Fibroblast of lung (primary cell): Measurements from ENCODE around the gene CISH. TPM values are rescaled to one million over a fixed set of nuclear protein-coding genes. Genes with fewer than 3 reads are reported as not detected.

Experiments used
- DNase-seq, 2 donors: peaks; one replicate each; pipeline versions ENCODE4 v3.0.0 to v3.0.0-alpha.2; 2010; ENCODE audit warnings: low read depth in 2 of 2
- H2AFZ ChIP-seq: 2 replicates; pipeline ENCODE4 v1.5.1; 2012; ENCODE audit warnings: low read length, control low read depth, inconsistent platforms
- H3K27ac ChIP-seq: 2 replicates; pipeline ENCODE4 v1.5.1; 2011; ENCODE audit warnings: low read length, control low read depth; ENCODE audit not compliant: insufficient read depth
- H3K27me3 ChIP-seq: 2 replicates; pipeline ENCODE4 v1.5.1; 2011; ENCODE audit warnings: mild to moderate bottlenecking, low read length; ENCODE audit not compliant: control insufficient read depth, insufficient read depth
- H3K36me3 ChIP-seq: 2 replicates; pipeline ENCODE4 v1.5.1; 2011; ENCODE audit warnings: low read length; ENCODE audit not compliant: control insufficient read depth, insufficient read depth
- H3K4me1 ChIP-seq: 2 replicates; pipeline ENCODE4 v1.5.1; 2011; ENCODE audit warnings: low read length; ENCODE audit not compliant: control insufficient read depth, insufficient read depth; ENCODE audit errors: extremely low read depth
- H3K4me2 ChIP-seq: 2 replicates; pipeline ENCODE4 v1.5.1; 2011; ENCODE audit warnings: low read length, control low read depth; ENCODE audit not compliant: insufficient read depth; ENCODE audit errors: extremely low read depth
- H3K4me3 ChIP-seq, 4 experiments: fragments of 200-600 bp in 1 of 4; sonication (generic) in 1 of 4; replicated peaks in 1 of 4; 2 replicates each; pipeline ENCODE4 v1.5.1; 2011 to 2016; ENCODE audit warnings: low read length in 4 of 4, low read depth in 3 of 4, mild to moderate bottlenecking in 3 of 4, control low read depth in 2 of 4, inconsistent platforms in 1 of 4, mixed read lengths in 1 of 4; ENCODE audit not compliant: insufficient read depth in 1 of 4; ENCODE audit errors: control extremely low read depth in 1 of 4
- H3K79me2 ChIP-seq: 2 replicates; pipeline ENCODE4 v1.5.1; 2012; ENCODE audit warnings: mild to moderate bottlenecking, low read length, inconsistent platforms; ENCODE audit not compliant: control insufficient read depth, insufficient read depth
- H3K9ac ChIP-seq: 2 replicates; pipeline ENCODE4 v1.5.1; 2011; ENCODE audit warnings: mild to moderate bottlenecking, low read length, control low read depth; ENCODE audit not compliant: insufficient read depth
- H3K9me3 ChIP-seq: 2 replicates; pipeline ENCODE4 v1.5.1; 2012; ENCODE audit warnings: low read depth, low read length; ENCODE audit not compliant: control insufficient read depth, insufficient read depth
- H4K20me1 ChIP-seq: 2 replicates; pipeline ENCODE4 v1.5.1; 2011; ENCODE audit warnings: low read length; ENCODE audit not compliant: control insufficient read depth, insufficient read depth; ENCODE audit errors: extremely low read depth
- CTCF ChIP-seq, 2 donors: IDR thresholded peaks in 1 of 2; conservative IDR thresholded peaks in 1 of 2; 1 replicate in 1 of 2; 2 replicates in 1 of 2; pipeline ENCODE4 v1.5.1; 2011 to 2012; ENCODE audit warnings: low read length in 2 of 2, control low read depth in 1 of 2, inconsistent platforms in 1 of 2, low read depth in 1 of 2, mild to moderate bottlenecking in 1 of 2
- EZH2 ChIP-seq: IDR thresholded peaks from 2 replicates; pipeline ENCODE4 v1.5.1; 2012; ENCODE audit warnings: low read length, control low read depth, mild to moderate bottlenecking; ENCODE audit errors: missing control alignments
- polyA plus RNA-seq, 2 donors: library from polyadenylated mRNA; depleted of rRNA in 1 of 2; stranded (reverse) in 1 of 2; unstranded in 1 of 2; fragments of >200 nt; gene quantifications; 2 replicates each; pipeline ENCODE4 v1.2.1, GENCODE V29; 2011 to 2012; ENCODE audit warnings: missing spikeins in 1 of 2
- total RNA-seq: library from RNA; depleted of rRNA; stranded (reverse); fragments of >200 nt; gene quantifications from 2 replicates; pipeline ENCODE4 v1.2.1, GENCODE V29; 2014

The CISH gene
- total and polyA plus RNA-seq, 2 donors (not counting 1 experiment from before 2014, with no cell fraction given): 0.99 to 1.9 TPM

GRCh38 chr3:50599716-50600118 is 11.9 kb downstream of the CISH start:
- no peak overlapping the region for H3K4me3 ChIP-seq
- H3K79me2 ChIP-seq: no peaks in the 10 kb centered on the region
- H3K4me1 ChIP-seq: peaks cover 22% of the 10 kb centered on the region
- H3K4me2 ChIP-seq: no peak overlapping the region
- TF ChIP-seq CTCF (conservative IDR thresholded peaks at IDR 0.05 in 1 of 2, IDR thresholded peaks at IDR 0.05 in 1 of 2; ENCODE audit: low read depth in 1 of 2, low read length in 2 of 2): no peak
- TF ChIP-seq EZH2: no peak
- no peaks in the 10 kb centered on the region for H3K9me3 ChIP-seq
- H3K9ac ChIP-seq: no peak overlapping the region
- no peak overlapping the region for H3K27ac ChIP-seq
- H4K20me1 ChIP-seq: no peaks in the 10 kb centered on the region
- no peak for DNase-seq
- H3K36me3 ChIP-seq: no peaks in the 10 kb centered on the region
- H3K27me3 ChIP-seq: no peaks in the 10 kb centered on the region
- no peak overlapping the region for H2AFZ ChIP-seq

GRCh38 chr3:50599115-50599715 is 12.4 kb downstream of the CISH start:
- no peak for DNase-seq
- no peaks in the 10 kb centered on the region for H3K27me3 ChIP-seq
- H3K36me3 ChIP-seq: no peaks in the 10 kb centered on the region

GRCh38 chr3:50594253-50594785 is 17.3 kb downstream of the CISH start:
- no peak for DNase-seq
- no peak overlapping the region for H3K4me3 ChIP-seq
- H3K27ac ChIP-seq: no peak overlapping the region
- no peaks in the 10 kb centered on the region for H3K36me3 ChIP-seq
- no peak overlapping the region for H3K4me2 ChIP-seq
- H3K9me3 ChIP-seq: no peaks in the 10 kb centered on the region
- no peaks in the 10 kb centered on the region for H3K4me1 ChIP-seq
- no peak overlapping the region for H3K9ac ChIP-seq
- no peaks in the 10 kb centered on the region for H4K20me1 ChIP-seq
- H3K27me3 ChIP-seq: no peaks in the 10 kb centered on the region
- TF ChIP-seq CTCF (conservative IDR thresholded peaks at IDR 0.05 in 1 of 2, IDR thresholded peaks at IDR 0.05 in 1 of 2; ENCODE audit: low read depth in 1 of 2, low read length in 2 of 2): no peak
- TF ChIP-seq EZH2: no peak
- no peaks in the 10 kb centered on the region for H3K79me2 ChIP-seq
- H2AFZ ChIP-seq: no peak overlapping the region

More at GRCh38 chr3:50599115-50599715, 12.4 kb downstream of the CISH start:
- Histone ChIP-seq H3K9me3 (no peaks in the 10 kb centered on the region), H3K79me2 (no peaks in the 10 kb centered on the region), H4K20me1 (no peaks in the 10 kb centered on the region), H3K4me1 (peaks cover 22% of the 10 kb centered on the region), H3K4me2 (no peak overlapping the region), H3K27ac (no peak overlapping the region), H2AFZ (no peak overlapping the region), H3K4me3 (no peak overlapping the region), H3K9ac (no peak overlapping the region)
- no peak for TF ChIP-seq CTCF (conservative IDR thresholded peaks at IDR 0.05 in 1 of 2, IDR thresholded peaks at IDR 0.05 in 1 of 2; ENCODE audit: low read depth in 1 of 2, low read length in 2 of 2)
- no peak for TF ChIP-seq EZH2
